OCI-LY1 (cell line): ENCODE measurements around the gene CRTC1.

ENCODE experiments used
- CTCF ChIP-seq: fragments of 200-600 bp; sonication (generic), shearing (Covaris generic); IDR thresholded peaks from 2 replicates; pipeline ENCODE4 v1.5.1; 2017; ENCODE audit warnings: mild to moderate bottlenecking, antibody characterized with exemption, low read length, moderate library complexity, mixed read lengths
- EZH2 ChIP-seq: fragments of 200-600 bp; sonication (generic), shearing (Covaris generic); IDR thresholded peaks from 2 replicates; pipeline ENCODE4 v1.8.0; 2017; ENCODE audit warnings: borderline replicate concordance, mixed run types, mild to moderate bottlenecking, antibody characterized with exemption, low read length, moderate library complexity, mixed read lengths

GRCh38 chr19:18710996-18711751 is 27.7 kb downstream of the CRTC1 start:
- TF ChIP-seq CTCF (no peak), EZH2 (no peak)
